ENCODE results near the gene RFX8.

DNA sequence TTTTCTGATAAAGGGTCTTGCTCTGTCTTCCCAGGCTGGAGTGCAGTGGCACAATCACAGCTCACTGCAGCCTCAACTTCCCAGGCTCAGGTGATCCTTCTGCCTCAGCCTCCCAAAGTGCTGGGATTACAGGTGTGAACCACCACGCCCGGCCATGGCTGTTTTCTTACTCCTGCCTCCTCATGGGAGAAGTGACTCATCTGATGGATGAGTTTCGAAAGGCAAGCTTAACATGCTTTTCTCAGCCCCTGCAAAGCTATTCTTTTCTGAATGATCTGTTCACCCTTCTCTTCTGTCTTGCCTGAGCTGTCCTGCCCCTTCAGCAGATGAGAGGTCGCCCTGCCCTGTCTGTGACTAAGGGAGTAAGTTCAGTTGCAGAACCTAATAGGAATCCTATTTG, 86.7 kb downstream of the RFX8 start:
- TF ChIP-seq CBX5 (IDR thresholded peaks at IDR 0.05; ENCODE audit: borderline replicate concordance, low read depth) (no peak), EZH2 (IDR thresholded peaks at IDR 0.05; ENCODE audit: borderline replicate concordance, low read depth, low read length) (no peak), MAFF (IDR thresholded peaks at IDR 0.05; ENCODE audit: low read length) (no peak), NCOR1 (IDR thresholded peaks at IDR 0.05) (no peak)
- TF ChIP-seq, protein P1, sequence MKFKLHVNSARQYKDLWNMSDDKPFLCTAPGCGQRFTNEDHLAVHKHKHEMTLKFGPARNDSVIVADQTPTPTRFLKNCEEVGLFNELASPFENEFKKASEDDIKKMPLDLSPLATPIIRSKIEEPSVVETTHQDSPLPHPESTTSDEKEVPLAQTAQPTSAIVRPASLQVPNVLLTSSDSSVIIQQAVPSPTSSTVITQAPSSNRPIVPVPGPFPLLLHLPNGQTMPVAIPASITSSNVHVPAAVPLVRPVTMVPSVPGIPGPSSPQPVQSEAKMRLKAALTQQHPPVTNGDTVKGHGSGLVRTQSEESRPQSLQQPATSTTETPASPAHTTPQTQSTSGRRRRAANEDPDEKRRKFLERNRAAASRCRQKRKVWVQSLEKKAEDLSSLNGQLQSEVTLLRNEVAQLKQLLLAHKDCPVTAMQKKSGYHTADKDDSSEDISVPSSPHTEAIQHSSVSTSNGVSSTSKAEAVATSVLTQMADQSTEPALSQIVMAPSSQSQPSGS (CRISPR knock-in tag; IDR thresholded peaks at IDR 0.05): no peak

Data from K562 (cell line).